Measurements from ENCODE around the gene KPTN. TPM values are rescaled to one million over a fixed set of nuclear protein-coding genes. Genes with fewer than 3 reads are reported as not detected.
A peak's percentile ranks its signal among the peaks of the same experiment; 100 is the strongest.

KPTN gene
- total and polyA plus RNA-seq, 7 donors: 4.4 to 12.2 (median 4.8) TPM

DNA sequence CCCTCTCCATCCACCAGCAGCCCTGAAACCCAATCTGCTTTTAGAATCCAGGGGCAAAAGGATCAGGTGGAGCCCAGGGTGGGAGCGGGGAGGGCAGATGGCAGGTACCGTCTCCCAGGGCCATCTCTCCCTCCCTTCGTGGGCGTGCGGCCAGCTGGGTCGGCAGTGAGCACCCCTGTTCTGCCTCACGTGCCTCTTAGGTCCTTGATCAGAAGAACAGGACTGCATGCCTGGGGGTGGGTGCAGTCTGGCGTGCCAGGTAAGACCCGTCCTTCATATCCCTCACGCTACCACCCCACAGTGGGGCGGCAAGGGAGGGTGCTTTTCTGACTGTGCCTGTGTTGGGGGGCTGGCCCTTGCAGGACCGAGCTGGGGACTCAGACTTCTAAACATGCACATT, 14.3 kb downstream of the KPTN start:
- Histone ChIP-seq H3K27ac (peak overlapping the region; percentile 16 to 86 (median 84)), H3K27me3 (peaks cover 0 to 9% (median 0%) of the 10 kb centered on the region in 3 donors)
- TF ChIP-seq POLR2A (IDR thresholded peaks at IDR 0.05) (no peak), POLR2AphosphoS5 (IDR thresholded peaks at IDR 0.05) (no peak), EP300 (IDR thresholded peaks at IDR 0.05) (no peak)
- TF ChIP-seq, protein P1, sequence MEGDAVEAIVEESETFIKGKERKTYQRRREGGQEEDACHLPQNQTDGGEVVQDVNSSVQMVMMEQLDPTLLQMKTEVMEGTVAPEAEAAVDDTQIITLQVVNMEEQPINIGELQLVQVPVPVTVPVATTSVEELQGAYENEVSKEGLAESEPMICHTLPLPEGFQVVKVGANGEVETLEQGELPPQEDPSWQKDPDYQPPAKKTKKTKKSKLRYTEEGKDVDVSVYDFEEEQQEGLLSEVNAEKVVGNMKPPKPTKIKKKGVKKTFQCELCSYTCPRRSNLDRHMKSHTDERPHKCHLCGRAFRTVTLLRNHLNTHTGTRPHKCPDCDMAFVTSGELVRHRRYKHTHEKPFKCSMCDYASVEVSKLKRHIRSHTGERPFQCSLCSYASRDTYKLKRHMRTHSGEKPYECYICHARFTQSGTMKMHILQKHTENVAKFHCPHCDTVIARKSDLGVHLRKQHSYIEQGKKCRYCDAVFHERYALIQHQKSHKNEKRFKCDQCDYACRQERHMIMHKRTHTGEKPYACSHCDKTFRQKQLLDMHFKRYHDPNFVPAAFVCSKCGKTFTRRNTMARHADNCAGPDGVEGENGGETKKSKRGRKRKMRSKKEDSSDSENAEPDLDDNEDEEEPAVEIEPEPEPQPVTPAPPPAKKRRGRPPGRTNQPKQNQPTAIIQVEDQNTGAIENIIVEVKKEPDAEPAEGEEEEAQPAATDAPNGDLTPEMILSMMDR (IDR thresholded peaks at IDR 0.05): no peak

DNA sequence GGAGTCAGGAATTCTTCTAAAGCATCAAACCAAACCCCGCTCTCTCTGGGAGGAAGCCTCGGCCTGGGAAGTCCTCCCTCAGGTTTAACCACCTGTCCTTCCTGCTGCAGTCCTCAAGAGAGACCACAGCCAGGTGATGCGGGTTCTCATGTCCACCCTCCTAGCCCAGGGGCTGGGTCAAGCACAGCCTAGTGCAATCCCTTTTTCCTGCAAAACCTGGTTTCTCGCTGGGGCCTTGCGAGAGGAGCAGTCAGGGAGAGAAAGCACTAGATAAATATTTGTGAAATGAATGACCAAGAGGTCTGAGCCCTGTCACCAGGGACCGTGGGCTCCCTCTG, 14.7 kb downstream of the KPTN start:
- Histone ChIP-seq H3K4me3 (peak overlapping the region in 3 of 4 donors; percentile 13 to 73 (median 71)), H3K27ac (peak overlapping the region; percentile 16 to 86 (median 84)), H3K9me3 (no peaks in the 10 kb centered on the region), H3K4me1 (peaks cover 0 to 48% (median 40%) of the 10 kb centered on the region in 4 donors), H3K27me3 (peaks cover 0 to 9% (median 0%) of the 10 kb centered on the region in 3 donors), H3K36me3 (peaks cover 0 to 10% (median 0%) of the 10 kb centered on the region in 4 donors)
- no peak for DNase-seq
- TF ChIP-seq, protein P1 (IDR thresholded peaks at IDR 0.05): no peak
- TF ChIP-seq POLR2A (IDR thresholded peaks at IDR 0.05) (no peak), POLR2AphosphoS5 (IDR thresholded peaks at IDR 0.05) (no peak), EP300 (IDR thresholded peaks at IDR 0.05) (no peak)
- 16 to 20% methylated on average over 6 of the region's 6 CpGs for WGBS, 2 donors
- intact Hi-C loops (cut with DNase I): no loop called here

More for the DNA sequence above, 14.3 kb downstream of the KPTN start:
- H3K9me3 ChIP-seq: no peaks in the 10 kb centered on the region
- H3K36me3 ChIP-seq: peaks cover 0 to 10% (median 0%) of the 10 kb centered on the region in 4 donors
- intact Hi-C loops (cut with DNase I): no loop called here
- H3K4me1 ChIP-seq: peaks cover 0 to 48% (median 40%) of the 10 kb centered on the region in 4 donors
- WGBS, 2 donors: 14 to 15% methylated on average over 12 of the region's 12 CpGs
- DNase-seq: no peak
- H3K4me3 ChIP-seq: peak overlapping the region in 3 of 4 donors; percentile 13 to 73 (median 71)

DNA sequence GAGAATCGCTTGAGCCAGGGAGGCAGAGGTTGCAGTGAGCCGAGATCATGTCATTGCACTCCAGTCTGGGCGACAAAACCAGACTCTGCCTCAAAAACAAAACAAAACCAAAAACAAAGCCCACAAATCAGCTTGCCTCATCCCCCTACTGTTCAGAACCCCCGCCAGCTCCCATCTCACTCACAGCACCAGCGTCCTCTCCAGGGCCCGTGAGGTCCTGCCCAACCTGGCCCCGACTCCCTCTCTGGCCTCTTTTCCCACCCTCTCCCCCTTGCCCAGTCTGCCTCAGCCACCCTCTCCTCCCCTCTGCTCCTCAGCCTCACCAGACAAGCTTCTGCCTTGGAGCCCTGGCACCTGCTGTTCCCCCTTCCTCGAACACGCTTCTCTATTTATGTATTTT, 16.1 kb downstream of the KPTN start:
- Histone ChIP-seq H3K9me3 (no peaks in the 10 kb centered on the region), H3K4me3 (no peak overlapping the region), H3K27ac (peak overlapping the region in 3 of 4 donors; percentile 84 to 86 (median 85)), H3K27me3 (peaks cover 0 to 8% (median 0%) of the 10 kb centered on the region in 3 donors), H3K4me1 (peaks cover 0 to 48% (median 40%) of the 10 kb centered on the region in 4 donors), H3K36me3 (peaks cover 0 to 10% (median 0%) of the 10 kb centered on the region in 4 donors)
- TF ChIP-seq EP300 (IDR thresholded peaks at IDR 0.05) (no peak), POLR2AphosphoS5 (IDR thresholded peaks at IDR 0.05) (no peak), POLR2A (IDR thresholded peaks at IDR 0.05) (no peak)
- TF ChIP-seq, protein P1 (IDR thresholded peaks at IDR 0.05): no peak
- DNase-seq: no peak
- 44 to 49% methylated on average over 9 of the region's 9 CpGs for WGBS, 2 donors
- intact Hi-C loops (cut with DNase I): no loop called here

DNA sequence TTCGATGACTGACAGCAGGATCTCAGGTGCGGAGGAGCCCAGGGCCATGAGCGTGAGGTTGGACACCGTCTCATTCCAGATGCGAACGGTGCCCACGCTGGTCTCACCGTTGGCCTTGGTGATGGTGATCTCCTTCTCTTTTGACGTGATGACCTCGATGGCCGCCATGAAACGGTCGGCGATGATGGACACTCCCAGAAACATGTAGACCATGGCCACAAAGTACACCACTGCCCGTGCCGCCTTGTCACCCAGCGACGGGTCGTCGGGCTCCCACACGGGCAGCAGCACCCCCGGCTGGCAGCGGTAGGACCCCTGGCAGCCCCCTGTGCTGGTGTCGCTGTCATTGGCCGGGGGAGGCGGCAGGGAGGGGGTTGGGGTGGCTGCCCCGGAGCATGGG, 18.1 kb downstream of the KPTN start:
- Histone ChIP-seq H3K4me1 (peaks cover 0 to 39% (median 25%) of the 10 kb centered on the region in 4 donors), H3K9me3 (no peaks in the 10 kb centered on the region), H3K27ac (no peak overlapping the region), H3K36me3 (peaks cover 0 to 10% (median 0%) of the 10 kb centered on the region in 4 donors), H3K27me3 (no peaks in the 10 kb centered on the region), H3K4me3 (no peak overlapping the region)
- intact Hi-C loops (cut with DNase I): no loop called here
- WGBS, 2 donors: 86 to 92% methylated on average over 27 of the region's 27 CpGs
- TF ChIP-seq EP300 (IDR thresholded peaks at IDR 0.05): no peak
- no peak for TF ChIP-seq POLR2AphosphoS5 (IDR thresholded peaks at IDR 0.05)
- no peak for TF ChIP-seq POLR2A (IDR thresholded peaks at IDR 0.05)
- TF ChIP-seq, protein P1 (IDR thresholded peaks at IDR 0.05): no peak
- no peak for DNase-seq
